Stimulated activated CD4-positive, alpha-beta T cell treated with anti-CD3 and anti-CD28 coated beads, TNF-alpha, amount 100 ng/mL, for 4 hours (primary cell): ENCODE results near the gene ACOT4.
"Not testable (repeated sequence)": the region's sequence is repeated elsewhere in the genome, so short reads cannot be mapped to it uniquely, and the experiment has no call there.

ENCODE experiments used
- DNase-seq, 3 experiments: peaks; one replicate each; pipeline ENCODE4 v3.0.0-alpha.2; 2020; ENCODE audit warnings: low read depth in 3 of 3

ACOT4 gene

GRCh38 chr14:73591690-73592449 is at the start of gene ACOT4:
Gene ACOT4 (plus strand): TSS chr14:73591873. CDS start chr14:73591960, 87 bp downstream.
- DNase-seq: peak; percentile 22 to 39 (median 38)

- not testable (repeated sequence) for DNase-seq
These were observed 48.7 kb upstream of the ACOT4 start for GRCh38 chr14:73542961-73543360.

GRCh38 chr14:73545353-73545752 is 46.3 kb upstream of the ACOT4 start:
- not testable (repeated sequence) for DNase-seq

GRCh38 chr14:73549097-73549496 is 42.6 kb upstream of the ACOT4 start:
- not testable (repeated sequence) for DNase-seq

- not testable (repeated sequence) for DNase-seq
These were observed 41.7 kb upstream of the ACOT4 start for GRCh38 chr14:73549889-73550524.

- no peak for DNase-seq
These were observed 37.8 kb upstream of the ACOT4 start for GRCh38 chr14:73553845-73554244.

GRCh38 chr14:73557201-73557600 is 34.5 kb upstream of the ACOT4 start:
- not testable (repeated sequence) for DNase-seq

- not testable (repeated sequence) for DNase-seq
These were observed 33.4 kb upstream of the ACOT4 start for GRCh38 chr14:73558238-73558637.

GRCh38 chr14:73562256-73562655 is 29.4 kb upstream of the ACOT4 start:
- DNase-seq: not testable (repeated sequence)

- DNase-seq: not testable (repeated sequence)
These were observed 29.0 kb upstream of the ACOT4 start for GRCh38 chr14:73562696-73563095.

- DNase-seq: not testable (repeated sequence)
These were observed 25.2 kb upstream of the ACOT4 start for GRCh38 chr14:73566431-73566830.

GRCh38 chr14:73566935-73567334 is 24.7 kb upstream of the ACOT4 start:
- not testable (repeated sequence) for DNase-seq

GRCh38 chr14:73567358-73567757 is 24.3 kb upstream of the ACOT4 start:
- DNase-seq: no peak

- no peak for DNase-seq
These were observed 23.5 kb upstream of the ACOT4 start for GRCh38 chr14:73567951-73568885.

- not testable (repeated sequence) for DNase-seq
These were observed 22.8 kb upstream of the ACOT4 start for GRCh38 chr14:73568886-73569184.

- DNase-seq: peak; percentile 75 to 81 (median 81)
These were observed 22.3 kb upstream of the ACOT4 start, which contains the start of gene ACOT2 for GRCh38 chr14:73569185-73569958. Gene ACOT2 (plus strand): TSS chr14:73569213. CDS start chr14:73569241, 28 bp downstream.

GRCh38 chr14:73570913-73571312 is 20.8 kb upstream of the ACOT4 start:
- peak; percentile 39 to 53 (median 50) for DNase-seq

- DNase-seq: not testable (repeated sequence)
These were observed 18.6 kb upstream of the ACOT4 start for GRCh38 chr14:73573034-73573433.

- DNase-seq: not testable (repeated sequence)
These were observed 17.9 kb upstream of the ACOT4 start for GRCh38 chr14:73573740-73574139.

- not testable (repeated sequence) for DNase-seq
These were observed 17.4 kb upstream of the ACOT4 start for GRCh38 chr14:73574251-73574650.

- DNase-seq: no peak
These were observed 15.3 kb upstream of the ACOT4 start for GRCh38 chr14:73576391-73576790.
